ENCODE measurements around the gene YY1.
A peak's percentile ranks its signal among the peaks of the same experiment; 100 is the strongest.
"Not testable (repeated sequence)": the region's sequence is repeated elsewhere in the genome, so short reads cannot be mapped to it uniquely, and the experiment has no call there.

YY1 gene

DNA sequence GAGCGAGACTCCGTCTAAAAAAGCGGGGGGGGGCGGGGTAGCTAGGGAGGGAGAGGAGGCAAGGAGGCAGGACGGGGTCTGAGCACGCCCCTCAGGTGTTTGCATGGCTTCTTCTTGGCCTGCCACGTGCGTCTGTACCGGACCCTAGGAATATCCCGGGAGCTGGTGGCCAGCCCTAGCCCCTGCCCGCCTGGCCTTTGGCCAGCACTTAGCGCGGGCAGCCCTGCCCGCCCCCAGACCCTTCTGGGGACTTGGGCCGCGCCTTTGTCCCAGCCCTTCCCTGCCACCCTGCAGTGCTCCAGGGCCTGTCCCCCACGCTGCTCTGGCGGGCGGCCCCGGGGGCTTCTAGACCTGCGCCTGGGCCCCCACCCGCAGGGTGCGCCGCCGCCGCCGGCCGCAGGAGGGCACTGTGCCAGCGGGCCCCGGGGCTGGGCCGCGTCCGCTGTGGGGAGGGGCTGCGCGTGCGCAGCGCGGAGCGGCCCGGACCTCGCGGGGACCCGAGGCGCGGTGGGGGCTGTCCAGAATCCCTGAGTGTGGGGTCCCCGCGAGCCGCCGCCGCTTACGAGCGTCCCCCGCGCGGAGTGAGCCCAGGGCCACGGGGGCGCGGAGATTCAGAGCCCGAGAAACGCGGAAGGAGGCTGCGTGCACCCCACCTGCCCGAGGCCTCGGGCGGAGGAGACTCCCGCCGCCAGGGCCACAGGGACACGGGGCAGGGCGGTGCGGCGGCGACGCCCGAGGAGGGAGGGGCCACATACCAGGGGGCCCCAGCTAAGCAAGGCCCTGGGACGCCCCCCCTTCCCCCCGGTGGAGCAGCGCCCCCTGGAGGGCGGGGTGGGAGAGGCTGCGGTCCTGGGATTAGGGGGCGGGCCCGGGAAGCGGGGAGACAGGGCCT, 46.3 kb downstream of the YY1 start:
- DNase-seq, result peak; percentile 74

DNA sequence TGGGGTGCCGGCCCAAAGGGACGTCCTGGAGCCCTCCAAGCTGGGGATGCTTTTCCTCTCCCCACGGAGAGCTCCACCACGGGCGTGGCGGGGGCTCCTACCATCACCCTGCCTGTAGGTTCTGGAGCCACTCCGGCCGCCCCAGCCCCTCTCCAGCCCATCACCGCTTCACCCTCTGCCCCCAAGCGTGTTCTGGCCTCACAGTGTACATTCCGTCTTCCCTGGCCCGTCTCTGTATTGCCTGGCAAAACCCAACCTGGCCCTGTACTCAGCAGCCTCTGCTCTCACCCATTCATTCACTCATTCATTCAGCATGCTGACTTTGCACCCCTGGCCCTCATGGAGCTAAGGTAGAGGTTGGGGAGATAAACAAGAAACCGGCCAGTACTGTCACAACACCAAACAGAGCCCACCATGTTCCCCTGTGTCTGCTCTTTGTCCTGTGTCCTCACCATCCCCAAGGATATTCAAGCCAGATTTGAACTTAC, 47.0 kb downstream of the YY1 start:
- DNase-seq, result no peak

DNA sequence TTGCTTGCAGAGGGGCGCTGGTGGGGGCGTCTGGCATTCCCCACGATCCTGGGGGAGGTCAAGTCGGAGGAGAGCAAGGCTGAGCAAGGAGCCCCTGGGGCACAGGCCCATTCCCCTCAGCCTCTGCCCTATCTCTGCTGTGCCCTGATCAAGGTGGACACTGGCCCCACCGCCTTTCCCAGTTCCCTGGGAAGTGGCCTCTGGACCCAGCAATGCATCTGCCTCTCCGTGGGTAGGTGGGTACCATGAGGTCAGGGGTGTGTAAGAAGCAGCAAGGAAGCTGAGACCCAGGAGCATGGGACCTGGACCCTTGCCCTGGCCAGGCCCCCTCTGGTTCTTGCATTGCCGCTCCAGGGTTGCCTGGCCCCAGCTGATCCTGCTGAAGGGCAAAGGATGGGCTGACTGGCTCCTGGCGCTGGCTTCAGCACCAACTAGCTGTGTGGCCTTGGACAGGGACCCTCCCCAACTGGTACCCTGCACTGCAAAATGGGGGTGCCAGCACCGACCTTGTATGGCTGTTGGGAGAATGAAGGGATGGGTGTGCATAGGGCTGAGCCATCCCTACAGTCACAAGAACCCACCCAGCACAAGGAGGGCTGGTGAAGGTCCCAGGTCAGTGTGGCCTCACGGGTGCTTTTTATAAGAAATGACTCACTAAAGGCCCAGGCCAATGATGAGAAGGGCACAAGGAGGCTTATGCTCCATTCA, 47.7 kb downstream of the YY1 start:
- no peak for DNase-seq

DNA sequence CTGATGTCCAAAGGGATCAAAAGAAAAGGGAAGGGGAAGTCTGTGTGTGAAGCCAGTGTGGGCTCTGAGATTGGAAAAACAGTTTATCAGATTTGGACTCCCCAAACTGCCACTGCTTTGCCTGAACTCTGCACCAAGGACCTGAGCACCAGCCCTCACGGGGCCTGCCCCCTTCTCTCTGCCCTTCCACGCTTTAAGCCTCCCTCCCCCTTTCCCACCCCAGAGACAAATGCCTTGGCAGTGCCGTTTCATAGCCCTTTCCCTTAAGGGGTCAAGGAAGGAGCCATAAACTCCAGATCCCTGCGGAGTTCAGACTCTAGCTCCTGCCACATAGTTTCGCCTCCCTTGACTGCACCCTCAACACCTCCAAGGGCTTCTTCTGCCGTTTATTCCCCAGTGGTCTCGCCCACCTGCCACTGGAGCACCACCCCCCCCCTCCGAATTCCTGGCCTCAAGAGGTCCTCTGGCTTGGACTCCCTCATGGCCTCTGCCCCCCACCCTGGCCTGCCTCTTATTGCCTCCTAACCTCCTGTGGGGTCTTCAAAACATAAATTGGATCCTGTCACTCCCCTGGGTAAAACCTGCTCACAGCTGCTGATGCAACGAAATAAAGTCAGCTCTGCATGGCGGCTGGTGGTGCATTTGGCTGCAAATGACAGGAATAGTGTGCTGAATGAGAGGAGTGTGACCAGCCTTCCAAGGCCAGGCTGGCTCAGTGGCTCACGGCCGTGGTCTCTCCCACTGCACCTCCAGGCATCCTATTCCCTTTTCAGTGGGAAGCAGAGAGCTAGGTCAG, 48.5 kb downstream of the YY1 start:
- no peak for DNase-seq

DNA sequence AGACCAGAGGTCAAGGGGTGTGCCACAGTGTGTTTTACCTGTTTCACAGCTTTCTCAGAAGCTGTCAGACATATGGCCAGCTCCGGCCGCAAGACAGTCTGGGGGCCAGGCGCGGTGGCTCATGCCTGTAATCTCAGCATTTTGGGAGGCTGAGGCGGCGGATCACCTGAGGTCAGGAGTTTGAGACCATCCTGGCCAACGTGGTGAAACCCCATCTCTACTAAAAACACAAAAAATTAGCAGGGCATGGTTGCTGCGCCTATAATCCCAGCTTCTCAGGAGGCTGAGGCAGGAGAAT, 49.0 kb downstream of the YY1 start:
- not testable (repeated sequence) for DNase-seq

DNA sequence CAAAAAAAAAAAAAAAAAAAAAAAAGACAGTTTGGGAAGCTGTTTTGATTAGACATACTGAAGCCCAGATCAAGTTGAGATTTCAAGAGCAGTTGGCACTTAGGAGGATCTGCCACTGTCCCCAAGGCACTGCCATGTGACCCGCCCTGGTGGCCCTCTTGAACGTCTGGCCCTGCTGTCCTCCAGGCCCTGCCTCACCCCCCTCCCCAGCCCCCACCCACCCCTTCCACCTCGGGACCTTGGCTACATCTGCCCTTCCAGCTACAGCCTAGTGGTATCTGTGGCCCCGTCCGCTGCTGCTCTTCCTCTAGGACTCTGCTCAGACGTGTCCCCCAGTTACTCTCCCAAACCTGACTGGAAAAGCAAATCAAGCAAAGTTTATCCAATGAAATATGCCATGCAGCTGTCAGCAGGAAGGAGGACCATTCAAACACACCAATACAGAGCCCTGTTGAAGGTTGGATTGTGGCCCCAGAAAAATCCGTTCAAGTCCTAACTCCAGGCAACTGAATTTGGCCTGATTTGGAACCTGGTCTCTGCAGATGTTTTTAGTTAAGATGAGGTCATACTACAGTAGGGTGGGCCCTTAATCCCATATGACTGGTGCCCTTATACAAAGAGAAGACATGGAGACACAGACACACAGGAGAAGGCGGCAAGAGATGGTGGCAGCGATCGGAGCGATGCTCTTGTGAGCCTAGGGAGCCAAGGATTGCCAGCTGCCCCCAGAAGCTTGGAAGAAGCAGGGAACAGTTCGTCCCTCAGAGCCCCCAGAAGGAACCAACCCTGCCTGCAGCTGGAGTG, 49.6 kb downstream of the YY1 start:
- no peak for DNase-seq

DNA sequence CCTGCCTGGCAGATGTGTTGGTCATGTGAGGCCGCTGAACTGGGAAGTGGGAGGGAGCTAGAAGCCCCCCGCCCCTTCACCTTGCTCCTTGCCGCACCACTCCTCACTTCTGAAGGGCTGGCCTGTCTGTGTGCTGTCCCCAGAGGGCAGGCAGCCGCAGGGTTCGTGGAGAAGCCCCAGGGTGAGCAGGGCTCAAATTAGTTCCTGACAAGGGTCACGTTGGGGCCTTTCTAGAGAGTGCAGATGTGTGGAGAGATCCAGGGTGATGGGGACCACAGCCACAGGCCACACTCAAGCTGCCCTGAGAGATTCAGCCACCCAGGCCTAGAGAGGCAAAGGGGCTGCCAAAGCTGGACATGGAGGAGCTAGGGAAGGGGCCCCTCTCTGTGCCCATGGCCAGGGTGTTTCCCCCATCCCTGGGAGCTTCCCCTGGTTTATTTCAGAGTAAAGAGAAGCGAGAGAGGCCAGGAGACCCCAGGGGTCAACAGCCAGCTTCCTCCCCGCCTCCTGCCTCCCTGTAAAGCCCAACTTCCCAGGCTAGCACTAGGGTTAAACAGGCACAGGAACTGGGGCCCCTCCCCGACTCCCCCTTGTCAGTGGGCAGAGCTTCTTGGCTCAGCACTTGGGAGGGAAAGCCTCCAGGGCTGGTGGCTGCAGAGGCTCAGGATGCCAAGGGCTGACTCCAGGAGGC, 51.1 kb downstream of the YY1 start:
- no peak for DNase-seq

DNA sequence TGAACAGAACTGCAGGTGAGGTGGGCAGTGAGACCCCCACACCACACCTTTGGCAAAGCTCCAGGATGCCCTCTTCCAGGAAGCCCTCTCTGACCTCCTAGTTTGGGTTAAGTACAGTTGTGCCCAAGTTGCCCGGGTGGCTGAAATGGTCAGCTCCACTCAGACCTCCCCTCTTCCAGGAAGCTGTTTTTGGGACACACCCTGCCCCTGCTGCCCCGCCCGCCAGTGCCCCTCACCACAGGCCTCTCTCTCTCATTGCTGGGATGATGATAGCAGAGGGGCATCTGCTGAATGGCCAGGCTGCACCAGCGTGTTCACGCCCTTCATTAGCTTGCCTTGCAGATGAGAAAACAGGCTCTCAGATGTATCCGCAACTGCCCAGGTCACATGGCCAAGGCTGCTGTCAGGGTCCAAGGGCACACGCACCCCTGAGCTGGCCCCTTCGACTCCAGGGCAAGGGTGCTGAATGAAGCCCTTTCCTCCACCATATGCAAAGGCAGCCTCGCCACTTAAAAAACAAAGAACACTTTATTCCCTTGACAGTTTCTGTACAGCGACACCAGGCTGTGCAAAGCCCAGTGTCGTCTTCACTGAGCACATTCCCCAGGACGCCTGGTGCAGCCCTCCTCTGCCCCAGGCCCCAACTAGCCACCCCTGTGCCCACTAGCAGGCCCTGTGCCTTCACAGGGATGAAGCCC, 51.8 kb downstream of the YY1 start:
- no peak for DNase-seq

DNA sequence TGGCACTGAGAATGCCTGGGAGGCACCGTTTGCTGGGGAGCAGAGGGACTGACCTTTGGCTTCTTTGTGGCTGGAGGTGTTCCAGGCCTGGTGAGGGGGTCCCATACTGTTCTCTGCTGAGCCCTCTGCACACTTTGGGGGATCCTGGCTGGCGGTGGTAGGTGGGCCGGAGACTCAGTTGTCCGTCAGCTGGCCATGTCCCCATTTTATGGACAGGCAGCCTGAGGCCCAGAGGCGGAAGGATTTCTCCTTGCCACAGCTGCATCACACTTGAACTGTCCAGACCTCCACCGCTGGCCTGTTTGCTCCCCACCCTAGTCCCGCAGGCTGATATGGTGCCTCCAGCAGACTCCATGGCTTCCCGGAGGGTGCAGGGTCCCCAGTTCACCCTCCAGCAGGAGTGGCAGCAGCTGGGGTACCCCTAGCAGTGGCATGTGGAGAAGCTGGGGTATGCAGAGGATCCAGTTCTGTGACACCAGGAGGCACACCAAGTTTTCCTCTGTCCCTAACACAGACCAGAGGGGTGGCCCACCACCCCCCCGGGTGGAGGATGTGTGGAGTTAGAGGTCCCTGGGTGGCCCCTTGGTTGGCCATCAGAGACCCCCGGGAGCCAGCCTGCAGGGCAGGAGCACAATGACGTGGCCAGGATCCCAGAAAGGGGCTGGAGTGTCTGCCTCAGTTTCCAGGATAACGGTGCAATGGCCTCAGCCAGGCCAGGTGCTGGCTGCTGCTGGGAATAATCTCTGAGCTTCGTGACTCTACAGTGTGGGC, 52.5 kb downstream of the YY1 start:
- no peak for DNase-seq

DNA sequence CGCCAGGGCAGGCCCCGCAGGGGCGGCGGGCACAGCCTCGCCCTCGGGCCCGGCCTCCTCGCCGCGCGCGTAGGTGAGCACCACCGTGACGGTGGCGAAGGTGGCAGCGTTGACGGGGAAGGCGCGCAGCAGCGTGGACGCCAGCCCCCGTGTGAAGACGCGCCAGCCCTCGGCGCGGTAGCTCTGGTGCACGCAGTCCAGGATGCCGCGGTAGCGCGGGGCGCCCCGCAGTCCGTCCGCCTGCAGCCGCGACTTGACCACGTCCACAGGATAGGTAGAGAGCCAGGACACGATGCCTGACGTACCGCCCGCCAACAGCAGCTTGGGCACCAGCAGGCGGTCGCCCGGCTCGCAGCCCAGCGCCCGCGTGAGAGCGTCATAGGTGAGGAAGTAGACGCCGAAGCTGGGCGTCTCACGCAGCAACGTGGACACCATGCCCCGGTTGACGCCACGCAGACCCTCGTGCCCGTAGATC, 53.4 kb downstream of the YY1 start:
- DNase-seq, result no peak

DNA sequence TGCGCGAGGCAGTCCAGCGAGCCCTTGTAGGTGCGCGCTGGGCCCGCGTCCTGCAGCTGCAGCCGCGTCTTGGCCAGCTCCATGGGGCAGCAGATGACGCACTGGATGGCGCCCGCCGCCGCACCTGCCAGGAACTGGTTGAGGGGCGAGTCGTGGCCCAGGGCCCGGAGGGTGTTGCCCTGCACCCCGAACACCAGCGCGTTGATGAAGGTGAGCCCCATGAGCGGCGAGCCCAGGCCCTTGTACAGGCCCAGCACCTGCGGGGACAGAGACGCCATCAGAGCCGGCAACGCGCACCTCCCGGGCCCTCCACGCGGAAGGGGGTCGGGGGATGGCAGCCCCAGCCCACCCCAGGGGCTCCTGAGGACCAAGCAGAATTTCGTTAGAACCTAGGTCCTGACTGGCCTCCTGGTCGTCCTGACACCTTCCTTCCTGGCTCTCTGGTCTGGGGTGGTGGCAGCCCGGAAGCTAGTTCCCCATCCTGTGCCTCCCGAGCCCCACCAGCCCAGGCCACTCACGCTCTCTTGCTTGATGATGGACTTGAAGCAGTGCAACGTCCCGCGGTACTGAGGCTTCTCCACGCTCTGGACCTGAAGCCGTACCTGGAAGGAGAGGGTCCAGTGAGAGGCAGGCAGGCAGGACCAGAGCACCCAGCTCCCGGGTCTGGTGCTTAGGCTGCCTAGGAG, 54.0 kb downstream of the YY1 start:
- no peak for DNase-seq

DNA sequence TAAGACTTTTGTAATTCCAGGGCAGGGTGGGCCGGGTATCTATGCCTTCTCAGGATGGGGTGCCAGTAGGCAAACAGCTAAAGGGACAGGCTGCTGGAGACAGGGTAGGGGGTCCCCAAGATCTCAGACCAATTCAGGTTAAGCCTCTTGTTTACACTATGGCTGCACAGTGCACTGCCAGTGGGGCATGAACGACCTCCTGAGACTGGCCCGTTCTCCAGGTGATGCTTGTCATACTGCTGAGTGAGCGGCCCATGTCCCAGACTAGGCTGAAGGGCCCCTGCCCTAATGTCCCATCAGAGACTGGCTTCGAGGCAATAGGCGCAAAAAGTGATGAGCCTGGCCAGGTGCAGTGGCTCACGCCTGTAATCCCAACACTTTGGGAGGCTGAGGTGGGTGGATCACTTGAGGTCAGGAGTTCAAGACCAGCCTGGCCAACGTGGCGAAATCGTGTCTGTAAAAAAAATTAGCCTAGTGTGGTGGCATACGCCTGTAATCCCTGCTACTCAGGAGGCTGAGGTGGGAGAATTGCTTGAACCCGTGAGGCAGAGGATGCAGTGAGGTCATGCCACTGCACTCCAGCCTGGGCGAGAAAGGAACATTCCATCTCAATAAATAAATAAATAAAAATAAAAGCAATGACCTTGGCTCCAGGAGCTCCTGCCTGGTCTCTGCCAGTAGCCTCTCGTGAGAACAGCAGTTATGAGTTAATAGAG, 54.7 kb downstream of the YY1 start:
- no peak for DNase-seq

DNA sequence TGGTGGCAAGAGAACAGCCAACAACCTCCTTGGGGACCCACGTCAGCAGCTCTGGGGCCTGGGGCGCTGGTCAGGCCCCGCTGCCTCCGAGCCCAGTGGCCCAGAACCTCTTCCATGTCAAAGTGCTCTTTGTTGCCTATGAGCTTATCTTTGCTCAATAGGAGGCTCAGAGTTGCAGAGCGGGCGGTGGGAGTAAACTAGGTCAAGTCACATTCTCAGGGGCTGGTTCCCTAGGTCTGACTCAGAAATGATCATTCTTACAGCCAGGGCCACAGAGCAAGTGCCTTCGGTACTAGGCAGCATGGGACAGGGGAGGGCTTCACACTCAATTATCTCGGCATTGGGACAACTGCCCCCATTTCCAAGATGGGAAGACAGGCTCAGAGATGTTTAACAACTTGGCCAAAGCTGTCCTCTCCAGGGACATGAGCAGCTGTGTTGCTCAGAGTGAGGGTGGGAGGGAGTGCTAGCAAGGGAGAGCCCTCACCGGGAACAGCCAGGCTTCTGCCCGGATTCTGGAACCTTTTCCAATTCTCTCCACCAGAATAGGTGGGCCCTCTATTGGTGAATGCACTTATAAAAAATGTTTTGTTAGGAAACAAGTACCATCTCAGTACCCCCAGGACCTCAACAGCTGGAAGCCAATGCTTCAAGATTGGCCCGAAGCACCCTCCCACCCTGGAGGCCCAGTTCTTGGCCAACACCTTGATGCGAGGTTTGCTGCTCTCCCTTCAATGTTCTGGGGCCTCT, 55.4 kb downstream of the YY1 start:
- DNase-seq, result no peak

DNA sequence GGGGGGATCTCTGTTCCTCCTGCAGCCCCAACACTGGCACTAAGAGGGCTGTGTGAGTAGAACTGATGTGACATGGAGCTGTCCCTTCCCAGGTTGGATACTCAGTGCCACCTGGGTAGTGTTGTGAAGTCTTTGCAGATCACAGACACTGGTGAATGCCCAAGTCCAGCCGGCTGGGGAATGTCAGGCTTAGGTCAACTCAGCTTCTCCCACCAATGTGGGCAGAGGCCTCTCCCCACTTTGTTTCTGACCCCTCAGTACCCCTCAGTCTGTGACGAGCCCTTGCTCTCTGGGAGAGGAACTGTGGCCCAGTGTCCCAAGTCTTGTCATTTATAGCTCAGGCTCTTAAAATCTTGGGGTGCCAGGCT, 56.0 kb downstream of the YY1 start:
- no peak for DNase-seq

DNA sequence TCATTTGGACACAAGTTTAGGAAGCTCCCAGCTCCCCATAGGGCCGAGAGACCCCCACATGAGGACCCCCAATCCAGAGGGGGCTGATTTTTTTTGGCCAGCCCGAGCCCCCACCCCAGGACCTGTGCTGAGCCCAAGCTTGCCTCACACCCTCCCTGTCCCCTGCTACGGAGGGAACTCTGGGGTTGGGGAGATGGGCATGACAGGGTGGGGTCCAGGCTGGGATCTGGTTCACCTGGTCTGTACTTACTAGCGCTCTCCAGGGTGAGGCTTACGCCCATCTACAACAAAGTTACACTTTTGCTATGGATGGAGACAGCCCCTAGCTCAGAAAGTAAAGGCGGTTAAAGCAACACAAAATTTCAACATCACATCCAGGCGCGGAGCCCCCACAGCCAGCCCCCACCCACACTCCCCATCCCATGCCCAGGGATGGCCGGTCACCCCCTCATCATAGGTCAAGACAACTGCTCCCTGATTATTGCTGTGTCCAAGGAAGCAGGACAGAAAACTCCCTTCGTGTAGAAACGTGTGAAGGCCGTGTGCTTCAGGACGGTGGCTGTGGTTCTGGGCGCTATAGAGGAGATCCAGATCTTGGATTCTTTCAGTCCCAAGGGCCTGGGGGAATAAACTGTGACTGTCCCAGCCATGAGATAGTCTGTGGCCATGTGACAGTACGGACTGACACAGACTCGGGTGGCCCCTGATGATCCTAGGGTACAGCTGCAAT, 56.6 kb downstream of the YY1 start:
- no peak for DNase-seq

DNA sequence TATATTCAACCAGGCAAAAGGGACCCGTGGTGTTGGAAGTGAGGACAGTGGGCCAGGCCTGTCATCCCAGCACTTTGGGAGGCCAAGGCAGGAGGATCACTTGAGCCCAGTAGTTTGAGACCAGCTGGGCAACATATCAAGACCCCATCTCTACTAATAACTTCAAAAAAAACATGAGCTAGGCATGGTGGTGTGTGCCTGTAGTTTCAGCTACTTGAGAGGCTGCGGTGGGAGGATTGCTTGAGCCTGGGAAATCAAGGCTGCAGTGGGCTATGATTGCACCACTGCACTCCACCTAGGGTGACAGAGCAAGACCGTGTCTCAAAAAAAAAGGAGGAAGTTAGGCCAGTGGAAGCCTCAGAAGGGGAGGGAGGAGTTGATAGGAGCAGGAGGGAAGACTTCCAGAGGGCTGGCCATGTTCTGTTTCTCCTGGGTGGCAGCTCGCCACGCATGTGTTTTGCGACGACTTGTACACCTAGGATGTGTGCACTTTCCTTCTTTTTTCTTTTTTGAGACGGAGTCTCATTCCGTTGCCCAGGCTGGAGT, 57.2 kb downstream of the YY1 start:
- DNase-seq, result no peak

DNA sequence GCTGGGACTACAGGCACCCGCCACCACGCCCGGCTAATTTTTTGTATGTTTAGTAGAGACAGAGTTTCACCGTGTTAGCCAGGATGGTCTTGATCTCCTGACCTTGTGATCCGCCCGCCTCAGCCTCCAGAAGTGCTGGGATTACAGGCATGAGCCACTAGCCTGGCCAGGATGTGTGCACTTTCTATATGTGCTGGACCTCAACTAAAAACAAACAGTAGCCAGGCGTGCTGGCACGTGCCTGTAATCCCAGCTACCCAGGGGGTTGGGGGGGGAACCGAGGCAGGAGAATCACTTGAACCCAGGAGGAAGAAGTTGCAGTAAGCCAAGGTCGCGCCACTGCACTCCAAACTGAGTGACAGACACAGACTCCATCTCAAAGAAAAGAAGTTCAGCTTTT, 57.8 kb downstream of the YY1 start:
- DNase-seq, result not testable (repeated sequence)

All from T-helper 9 cell (primary cell).